A549 (cell line): ENCODE results near the gene EHBP1. TPM values are rescaled to one million over a fixed set of nuclear protein-coding genes. Genes with fewer than 3 reads are reported as not detected.

ENCODE experiments used
- ATAC-seq, 2 experiments: fragments of 200-7000 bp in 1 of 2; fragments of >200 bp in 1 of 2; cut with Nextera tagmentation in 1 of 2; cut with Tn5 transposase in 1 of 2; 3 replicates each; pipeline versions ENCODE4 v1.8.0 to v1.9.1; 2018 to 2020; ENCODE audit warnings: mild to moderate bottlenecking in 1 of 2, moderate library complexity in 1 of 2
- CTCF ChIA-PET: fragments of 300-600 bp; sonication (Branson Sonifier 250); formaldehyde crosslinking; extraction: SDS; loops from one replicate; lab custom pipeline; 2021; ENCODE audit warnings: antibody characterized with exemption, inconsistent platforms; lab: Yijun Ruan, JAX
- POLR2A ChIA-PET: fragments of 350-600 bp; formaldehyde crosslinking; extraction: SDS; loops from one replicate; lab custom pipeline; 2021; ENCODE audit warnings: antibody characterized with exemption, inconsistent platforms; lab: Yijun Ruan, JAX
- DNase-seq, 2 experiments: peaks; one replicate each; pipeline versions ENCODE4 v3.0.0 to v3.0.0-alpha.2; 2011 to 2016; ENCODE audit warnings: low read depth in 1 of 2, low spot score in 1 of 2
- FAIRE-seq: peaks from 2 replicates; lab custom pipeline; 2011; peaks lifted over from hg19 to GRCh38; lab: Jason Lieb, UNC
- H3K27ac ChIP-seq, 2 experiments: fragments of >200 bp; sonication (Bioruptor Twin); formaldehyde crosslinking; 3 replicates each; pipeline ENCODE4 v1.5.1; 2016 to 2017
- H3K4me1 ChIP-seq: fragments of >200 bp; sonication (Bioruptor Twin); formaldehyde crosslinking; 3 replicates; pipeline ENCODE4 v1.6.1; 2016
- H3K4me2 ChIP-seq: fragments of >200 bp; sonication (Bioruptor Twin); formaldehyde crosslinking; 3 replicates; pipeline ENCODE4 v1.6.1; 2016
- H3K4me3 ChIP-seq: fragments of >200 bp; sonication (Bioruptor Twin); formaldehyde crosslinking; 3 replicates; pipeline ENCODE4 v1.5.1; 2016
- H3K9me3 ChIP-seq: fragments of >200 bp; sonication (Bioruptor Twin); formaldehyde crosslinking; 3 replicates; pipeline ENCODE4 v1.6.1; 2016
- BHLHE40 ChIP-seq: IDR thresholded peaks from 2 replicates; pipeline ENCODE4 v1.6.1; 2012; ENCODE audit warnings: low read depth, low read length, inconsistent platforms
- CBX2 ChIP-seq: fragments of 200-600 bp; sonication (generic); IDR thresholded peaks from 2 replicates; pipeline ENCODE4 v1.6.1; 2016; ENCODE audit warnings: low read depth, mild to moderate bottlenecking, borderline replicate concordance
- CBX8 ChIP-seq: fragments of 200-600 bp; sonication (generic); IDR thresholded peaks from 2 replicates; pipeline ENCODE4 v1.6.1; 2016
- CHD2 ChIP-seq: fragments of 150-350 bp; IDR thresholded peaks from 2 replicates; pipeline ENCODE4 v1.6.1; 2014; ENCODE audit warnings: low read length; ENCODE audit not compliant: partially characterized antibody
- EHF ChIP-seq: fragments of 250-450 bp; sonication (Bioruptor Pico); IDR thresholded peaks from 2 replicates; pipeline ENCODE4 v1.5.0; 2020; ENCODE audit warnings: mild to moderate bottlenecking
- EHMT2 ChIP-seq: fragments of 200-600 bp; sonication (generic); IDR thresholded peaks from 2 replicates; pipeline ENCODE4 v1.6.1; 2016; ENCODE audit warnings: antibody characterized with exemption, low read depth, mild to moderate bottlenecking, moderate library complexity
- FOSB ChIP-seq: fragments of 250-450 bp; sonication (Bioruptor Pico); IDR thresholded peaks from 2 replicates; pipeline ENCODE4 v1.5.0; 2020; ENCODE audit warnings: mild to moderate bottlenecking, moderate library complexity
- HES2 ChIP-seq: fragments of >200 bp; sonication (Bioruptor Twin); formaldehyde crosslinking; IDR thresholded peaks from 2 replicates; pipeline ENCODE4 v1.6.1; 2016
- HMGXB4 ChIP-seq: fragments of 250-450 bp; sonication (Bioruptor Pico); IDR thresholded peaks from 2 replicates; pipeline ENCODE4 v1.5.0; 2021; ENCODE audit warnings: mild to moderate bottlenecking, moderate library complexity, borderline replicate concordance
- HOXA7 ChIP-seq: fragments of 250-450 bp; sonication (Bioruptor Pico); IDR thresholded peaks from 2 replicates; pipeline ENCODE4 v1.5.0; 2020; ENCODE audit warnings: mild to moderate bottlenecking, moderate library complexity
- HOXB5 ChIP-seq: fragments of 250-450 bp; sonication (Bioruptor Pico); IDR thresholded peaks from 2 replicates; pipeline ENCODE4 v1.5.0; 2020; ENCODE audit warnings: mild to moderate bottlenecking, moderate library complexity
- JUNB ChIP-seq: fragments of >200 bp; sonication (Bioruptor Twin); formaldehyde crosslinking; IDR thresholded peaks from 2 replicates; pipeline ENCODE4 v1.6.1; 2016
- KDM1A ChIP-seq: fragments of 200-600 bp; sonication (generic); IDR thresholded peaks from 2 replicates; pipeline ENCODE4 v1.6.1; 2016; ENCODE audit warnings: low read depth, mild to moderate bottlenecking
- KDM5A ChIP-seq: fragments of 200-600 bp; sonication (generic); IDR thresholded peaks from 2 replicates; pipeline ENCODE4 v1.6.1; 2016; ENCODE audit warnings: antibody characterized with exemption, mild to moderate bottlenecking
- MAFK ChIP-seq: fragments of 450-650 bp; IDR thresholded peaks from 2 replicates; pipeline ENCODE4 v1.6.1; 2014; ENCODE audit not compliant: partially characterized antibody
- MAX ChIP-seq: IDR thresholded peaks from 2 replicates; pipeline ENCODE4 v1.6.1; 2012
- MYC ChIP-seq: IDR thresholded peaks from 2 replicates; pipeline ENCODE4 v1.6.1; 2012; ENCODE audit warnings: mild to moderate bottlenecking, inconsistent platforms, low read length, improper control_type of control experiment, borderline replicate concordance
- NR3C1 ChIP-seq: fragments of >200 bp; sonication (Bioruptor Twin); formaldehyde crosslinking; IDR thresholded peaks from 3 replicates; pipeline ENCODE4 v1.6.1; 2017
- PBX3 ChIP-seq: IDR thresholded peaks from 2 replicates; pipeline ENCODE4 v1.6.1; 2012
- POLR2AphosphoS2 ChIP-seq: conservative IDR thresholded peaks from 2 replicates; pipeline ENCODE4 v1.6.1; 2012; ENCODE audit warnings: low read length, improper control_type of control experiment, inconsistent platforms
- RARB ChIP-seq: fragments of 250-450 bp; sonication (Bioruptor Pico); IDR thresholded peaks from 2 replicates; pipeline ENCODE4 v1.8.0; 2021; ENCODE audit warnings: mild to moderate bottlenecking, moderate library complexity
- RCOR1 ChIP-seq: fragments of 150-350 bp; IDR thresholded peaks from 2 replicates; pipeline ENCODE4 v1.6.1; 2014; ENCODE audit warnings: antibody characterized with exemption, low read length, low read depth
- RFX5 ChIP-seq: fragments of 450-650 bp; IDR thresholded peaks from 2 replicates; pipeline ENCODE4 v1.7.1; 2014; ENCODE audit warnings: antibody characterized with exemption, mild to moderate bottlenecking, moderate library complexity
- RNF2 ChIP-seq: fragments of 200-600 bp; sonication (generic); IDR thresholded peaks from 2 replicates; pipeline ENCODE4 v1.6.1; 2016; ENCODE audit warnings: low read depth, mild to moderate bottlenecking, antibody characterized with exemption, moderate library complexity, borderline replicate concordance
- USF2 ChIP-seq: fragments of 450-650 bp; IDR thresholded peaks from 2 replicates; pipeline ENCODE4 v1.6.1; 2014; ENCODE audit warnings: antibody characterized with exemption
- ZFP36 ChIP-seq: fragments of 450-650 bp; IDR thresholded peaks from 2 replicates; pipeline ENCODE4 v1.6.1; 2014; ENCODE audit warnings: borderline replicate concordance; ENCODE audit not compliant: partially characterized antibody
- whole genome bisulfite sequencing: methylation state at CpG from one replicate; pipeline ENCODE4 v1.1.6; 2017; ENCODE audit errors: missing lambda C conversion rate; 5-methylcytosine and 5-hydroxymethylcytosine counted together
- polyA plus RNA-seq, 4 experiments: library from polyadenylated mRNA; depleted of rRNA in 3 of 4; stranded (reverse); fragments of >200 nt; fragmentation: RNase III in 1 of 4; extraction: RNeasy Plus Mini Kit Qiagen cat#74134 plus additional on column Dnase treatment in 1 of 4; gene quantifications; 2 replicates in 3 of 4; 3 replicates in 1 of 4; pipeline ENCODE4 v1.2.3, GENCODE V29; 2011 to 2017

Gene EHBP1
- polyA plus RNA-seq, 2 of the 4 experiments (the other 2 are of a cell fraction) = 65.7 to 204 TPM

- no peak for TF ChIP-seq POLR2AphosphoS2
- TF ChIP-seq HES2 = no peak
- ATAC-seq (no peak), FAIRE-seq (no peak), DNase-seq (no peak)
- 89% methylated on average over 4 of the region's 4 CpGs for WGBS
- H3K4me2 ChIP-seq = no peak overlapping the region
- no peaks in the 10 kb centered on the region for H3K4me1 ChIP-seq
- no peaks in the 10 kb centered on the region for H3K9me3 ChIP-seq
- no peak overlapping the region for H3K4me3 ChIP-seq
- H3K27ac ChIP-seq = no peak overlapping the region
- CTCF ChIA-PET = interaction anchor here (0.6 to 1.3 kb wide), 2 partner anchors 20 to 424 kb away, joined by 4 to 6 read pairs; no protein-coding TSS in a partner anchor
- POLR2A ChIA-PET = interaction anchor here (0.7 kb wide), 1 partner anchor 23 kb away, joined by 3 read pairs; no protein-coding TSS in a partner anchor
These were observed 175.8 kb downstream of the EHBP1 start for GRCh38 chr2:62881162-62881795.

- Histone ChIP-seq H3K9me3 (no peaks in the 10 kb centered on the region), H3K4me3 (no peak overlapping the region), H3K27ac (no peak overlapping the region), H3K4me2 (no peak overlapping the region), H3K4me1 (no peaks in the 10 kb centered on the region)
- TF ChIP-seq JUNB (no peak), EHF (CRISPR knock-in tag) (no peak), MAX (no peak), RNF2 (no peak), PBX3 (no peak), EHMT2 (no peak), CBX2 (no peak), HOXB5 (CRISPR knock-in tag) (no peak), NR3C1 (no peak), CBX8 (no peak), RFX5 (no peak), BHLHE40 (no peak), POLR2AphosphoS2 (no peak), ZFP36 (no peak), CHD2 (no peak), RARB (CRISPR knock-in tag) (no peak), KDM5A (no peak)
- ATAC-seq (no peak), DNase-seq (no peak), FAIRE-seq (no peak)
- WGBS = 91% methylated on average over 7 of the region's 7 CpGs
- ChIA-PET CTCF (interaction anchor here (0.8 kb wide), 1 partner anchor 27 kb away, joined by 3 read pairs; no protein-coding TSS in a partner anchor), POLR2A (no interaction called here)
These were observed 178.1 kb downstream of the EHBP1 start for GRCh38 chr2:62883629-62884028.

- POLR2A ChIA-PET = no interaction called here
- Histone ChIP-seq H3K27ac (no peak overlapping the region), H3K4me3 (no peak overlapping the region), H3K4me1 (no peaks in the 10 kb centered on the region), H3K4me2 (no peak overlapping the region), H3K9me3 (no peaks in the 10 kb centered on the region)
- no peak for ATAC-seq
- FAIRE-seq = no peak
- CTCF ChIA-PET = interaction anchor here (0.8 kb wide), 1 partner anchor 28 kb away, joined by 3 read pairs; no protein-coding TSS in a partner anchor
- 90% methylated on average over 2 of the region's 2 CpGs for WGBS
- DNase-seq = no peak
- no peak for TF ChIP-seq HOXA7 (CRISPR knock-in tag)
- no peak for TF ChIP-seq USF2
- no peak for TF ChIP-seq HES2
- TF ChIP-seq HMGXB4 (CRISPR knock-in tag) = no peak
- TF ChIP-seq RNF2 = no peak
- no peak for TF ChIP-seq PBX3
- TF ChIP-seq FOSB (CRISPR knock-in tag) = no peak
- no peak for TF ChIP-seq POLR2AphosphoS2
- no peak for TF ChIP-seq MAFK
- no peak for TF ChIP-seq RCOR1
- no peak for TF ChIP-seq KDM1A
- no peak for TF ChIP-seq MYC
These were observed 178.6 kb downstream of the EHBP1 start for GRCh38 chr2:62884086-62884485.
